ENCODE data around the gene TANC1. TPM values are rescaled to one million over a fixed set of nuclear protein-coding genes. Genes with fewer than 3 reads are reported as not detected.

Gene TANC1
- total RNA-seq, 1 donor, result 34.7 TPM

DNA sequence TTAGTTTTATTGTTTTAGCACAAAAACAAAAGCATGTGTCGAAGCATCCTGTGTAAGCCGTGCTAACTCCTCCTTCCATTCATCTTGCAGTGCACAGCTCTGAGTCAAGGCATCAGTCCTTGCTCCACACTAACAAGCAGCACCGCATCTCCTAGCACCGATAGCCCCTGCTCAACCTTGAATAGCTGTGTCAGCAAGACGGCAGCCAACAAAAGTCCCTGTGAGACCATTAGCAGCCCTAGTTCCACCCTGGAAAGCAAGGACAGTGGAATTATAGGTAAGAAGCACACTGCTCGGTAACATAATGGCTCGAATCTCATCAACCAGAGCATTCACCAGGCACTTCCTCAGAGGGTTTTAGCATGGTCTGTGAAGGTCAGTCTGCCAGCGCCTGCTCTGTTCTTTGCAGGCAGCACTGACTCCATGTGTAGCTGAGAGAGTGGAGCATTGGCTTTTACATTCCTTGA is 181.9 kb downstream of the TANC1 start:
- no peak overlapping the region for H3K4me2 ChIP-seq (ENCODE audit: insufficient read depth, low read length)
- H3K4me3 ChIP-seq (ENCODE audit: insufficient read depth, low read length), result no peak overlapping the region
- DNase-seq (ENCODE audit: insufficient read length, low spot score, missing footprints), result no peak
- H3K27me3 ChIP-seq (ENCODE audit: insufficient read depth, low read length), result no peaks in the 10 kb centered on the region
- H3K4me1 ChIP-seq (ENCODE audit: insufficient read depth, low read length), result no peaks in the 10 kb centered on the region
- no peak overlapping the region for H2AFZ ChIP-seq (ENCODE audit: low read length)
- no peaks in the 10 kb centered on the region for H3K9me3 ChIP-seq (ENCODE audit: low read depth, low read length)
- H4K20me1 ChIP-seq (ENCODE audit: insufficient read depth, low read length), result no peaks in the 10 kb centered on the region
- peaks cover 24% of the 10 kb centered on the region for H3K36me3 ChIP-seq (ENCODE audit: insufficient read depth, low read length)
- no peak for TF ChIP-seq CTCF (IDR thresholded peaks at IDR 0.05; ENCODE audit: extremely low read depth, low read depth, low read length)
- no peak overlapping the region for H3K27ac ChIP-seq (ENCODE audit: low read depth, low read length)
- H3K79me2 ChIP-seq (ENCODE audit: insufficient read depth, low read length), result no peaks in the 10 kb centered on the region

DNA sequence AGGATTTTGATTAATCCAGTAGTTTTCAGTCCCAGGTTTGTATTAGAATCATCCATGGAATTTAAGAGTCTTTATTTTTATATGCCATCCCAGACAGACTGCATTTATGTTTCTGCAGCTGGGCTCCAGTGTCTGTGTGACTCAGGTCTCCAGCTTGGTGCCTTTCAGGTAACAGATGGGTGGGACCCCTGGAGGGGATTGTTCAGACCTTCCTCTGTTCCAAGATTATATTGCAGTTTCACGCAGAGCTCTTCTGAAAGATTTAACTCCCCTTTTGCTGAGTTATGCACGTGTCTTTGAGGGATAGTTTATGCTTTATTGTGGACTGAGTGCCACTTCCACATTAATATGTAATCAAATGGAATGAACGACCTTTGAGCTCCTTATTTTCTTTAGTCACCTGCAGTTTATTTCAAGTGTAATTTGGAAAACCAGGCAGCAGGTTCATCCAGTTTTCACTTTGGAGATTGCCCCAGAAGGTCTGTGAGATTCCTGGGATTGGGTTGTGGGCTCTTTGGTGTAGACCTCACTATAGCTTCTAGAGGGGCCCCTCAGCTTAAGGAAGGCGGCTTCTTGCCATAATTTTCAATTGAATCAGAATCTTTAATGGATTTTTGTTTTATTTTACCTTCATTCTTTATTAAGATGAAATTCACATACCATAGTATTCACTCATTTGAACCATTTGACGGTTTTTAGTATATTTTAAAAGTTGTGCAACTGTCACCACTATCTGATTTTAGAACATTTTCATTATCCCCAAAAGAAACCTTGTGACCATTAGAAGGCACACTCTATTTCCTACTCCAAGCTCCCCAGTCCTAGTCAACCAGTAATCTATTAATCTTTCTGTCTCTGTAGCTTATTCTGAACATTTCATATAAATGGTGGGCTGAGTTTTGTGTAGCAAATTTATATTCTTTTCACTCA is 183.0 kb downstream of the TANC1 start:
- Histone ChIP-seq H4K20me1 (ENCODE audit: insufficient read depth, low read length) (no peaks in the 10 kb centered on the region), H3K4me3 (ENCODE audit: insufficient read depth, low read length) (no peak overlapping the region), H2AFZ (ENCODE audit: low read length) (no peak overlapping the region), H3K36me3 (ENCODE audit: insufficient read depth, low read length) (peaks cover 26% of the 10 kb centered on the region), H3K27me3 (ENCODE audit: insufficient read depth, low read length) (no peaks in the 10 kb centered on the region), H3K79me2 (ENCODE audit: insufficient read depth, low read length) (no peaks in the 10 kb centered on the region), H3K4me2 (ENCODE audit: insufficient read depth, low read length) (no peak overlapping the region), H3K4me1 (ENCODE audit: insufficient read depth, low read length) (no peaks in the 10 kb centered on the region), H3K27ac (ENCODE audit: low read depth, low read length) (no peak overlapping the region), H3K9me3 (ENCODE audit: low read depth, low read length) (no peaks in the 10 kb centered on the region)
- no peak for DNase-seq (ENCODE audit: insufficient read length, low spot score, missing footprints)
- no peak for TF ChIP-seq CTCF (IDR thresholded peaks at IDR 0.05; ENCODE audit: extremely low read depth, low read depth, low read length)

- no peaks in the 10 kb centered on the region for H3K79me2 ChIP-seq (ENCODE audit: insufficient read depth, low read length)
- no peaks in the 10 kb centered on the region for H3K9me3 ChIP-seq (ENCODE audit: low read depth, low read length)
- no peak for DNase-seq (ENCODE audit: insufficient read length, low spot score, missing footprints)
- H2AFZ ChIP-seq (ENCODE audit: low read length), result no peak overlapping the region
- H3K4me2 ChIP-seq (ENCODE audit: insufficient read depth, low read length), result no peak overlapping the region
- TF ChIP-seq CTCF (IDR thresholded peaks at IDR 0.05; ENCODE audit: extremely low read depth, low read depth, low read length), result no peak
- no peaks in the 10 kb centered on the region for H4K20me1 ChIP-seq (ENCODE audit: insufficient read depth, low read length)
- peaks cover 26% of the 10 kb centered on the region for H3K36me3 ChIP-seq (ENCODE audit: insufficient read depth, low read length)
- H3K4me3 ChIP-seq (ENCODE audit: insufficient read depth, low read length), result no peak overlapping the region
- H3K27ac ChIP-seq (ENCODE audit: low read depth, low read length), result no peak overlapping the region
- H3K27me3 ChIP-seq (ENCODE audit: insufficient read depth, low read length), result no peaks in the 10 kb centered on the region
- H3K4me1 ChIP-seq (ENCODE audit: insufficient read depth, low read length), result no peaks in the 10 kb centered on the region
Measured at GRCh38 chr2:159152128-159152778, 183.8 kb downstream of the TANC1 start.

DNA sequence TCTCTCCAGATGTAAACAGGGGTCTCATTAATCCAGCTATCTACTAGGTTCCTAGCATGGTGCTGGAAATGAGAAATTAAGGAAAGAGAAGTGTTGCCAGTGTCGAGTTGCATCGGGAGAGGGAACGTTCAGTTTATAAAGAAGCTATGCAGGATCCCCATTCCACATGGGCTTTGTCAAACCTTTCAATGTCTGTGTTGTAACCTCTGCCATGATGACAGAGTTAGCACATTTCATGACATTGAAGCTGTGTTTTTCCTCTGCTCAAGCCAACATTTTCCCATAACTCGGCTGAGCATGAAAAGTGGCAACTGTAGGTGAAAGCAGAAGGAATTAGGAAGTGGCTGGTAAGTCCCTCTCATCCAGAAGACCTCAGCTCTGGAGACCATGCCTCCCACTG is 184.6 kb downstream of the TANC1 start:
- H3K36me3 ChIP-seq (ENCODE audit: insufficient read depth, low read length), result peaks cover 26% of the 10 kb centered on the region
- no peak overlapping the region for H3K4me2 ChIP-seq (ENCODE audit: insufficient read depth, low read length)
- DNase-seq (ENCODE audit: insufficient read length, low spot score, missing footprints), result no peak

More for the DNA sequence above, 184.6 kb downstream of the TANC1 start:
- TF ChIP-seq CTCF (IDR thresholded peaks at IDR 0.05; ENCODE audit: extremely low read depth, low read depth, low read length), result no peak
- no peaks in the 10 kb centered on the region for H3K27me3 ChIP-seq (ENCODE audit: insufficient read depth, low read length)
- no peaks in the 10 kb centered on the region for H4K20me1 ChIP-seq (ENCODE audit: insufficient read depth, low read length)
- H3K79me2 ChIP-seq (ENCODE audit: insufficient read depth, low read length), result no peaks in the 10 kb centered on the region
- no peak overlapping the region for H3K27ac ChIP-seq (ENCODE audit: low read depth, low read length)
- H3K4me1 ChIP-seq (ENCODE audit: insufficient read depth, low read length), result no peaks in the 10 kb centered on the region
- H3K4me3 ChIP-seq (ENCODE audit: insufficient read depth, low read length), result no peak overlapping the region
- H2AFZ ChIP-seq (ENCODE audit: low read length), result no peak overlapping the region
- no peaks in the 10 kb centered on the region for H3K9me3 ChIP-seq (ENCODE audit: low read depth, low read length)

Data from osteoblast (primary cell).